ENCODE data around the gene ATP1B3.
A peak's percentile ranks its signal among the peaks of the same experiment; 100 is the strongest.
"Not testable (repeated sequence)": the region's sequence is repeated elsewhere in the genome, so short reads cannot be mapped to it uniquely, and the experiment has no call there.

ATP1B3 gene

DNA sequence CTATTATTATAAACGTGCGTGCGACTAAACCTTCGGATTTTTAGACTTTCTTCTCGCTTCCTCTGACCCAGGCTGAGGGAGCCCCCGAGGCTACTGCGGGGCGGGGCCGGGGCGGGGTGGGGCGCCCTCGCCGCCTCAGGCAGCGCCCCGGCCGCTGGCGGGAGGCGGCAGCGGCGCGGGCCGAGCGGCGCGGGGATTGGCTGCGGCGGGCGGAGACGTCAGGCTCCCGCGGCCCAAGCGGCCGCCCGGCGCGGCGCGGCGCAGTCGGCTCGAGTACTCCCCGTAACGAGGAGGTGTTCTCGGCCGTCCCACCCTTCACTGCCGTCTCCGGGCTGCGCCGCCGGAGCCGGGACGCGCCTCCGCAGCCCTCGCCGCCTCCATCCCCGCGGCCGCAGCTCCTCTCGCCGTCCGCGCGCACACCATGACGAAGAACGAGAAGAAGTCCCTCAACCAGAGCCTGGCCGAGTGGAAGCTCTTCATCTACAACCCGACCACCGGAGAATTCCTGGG lies at the start of gene ATP1B3:
Gene ATP1B3 (plus strand): TSS at position 263 of the 510 bp plus-strand sequence. CDS start 159 bp downstream, at position 422.
- DNase-seq, result peak; percentile 84 to 89

DNA sequence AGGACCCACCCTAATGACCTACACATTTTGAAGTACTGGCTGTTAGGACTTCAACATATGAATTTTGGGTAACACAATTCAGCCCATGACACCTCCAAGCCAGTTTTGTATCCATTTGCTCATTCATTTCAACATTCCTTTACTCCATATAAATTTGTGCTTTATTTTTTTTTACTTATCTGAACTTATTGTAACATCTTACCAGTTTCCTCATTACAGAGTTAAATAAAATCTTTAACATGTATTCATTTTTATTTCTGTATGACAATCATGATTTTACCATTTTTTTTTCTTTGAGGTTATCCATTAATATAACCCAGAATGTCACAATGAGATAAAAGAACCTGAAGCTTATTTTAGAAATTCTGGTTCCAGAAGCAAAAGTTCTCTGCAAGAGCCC lies 48.0 kb upstream of the ATP1B3 start:
- DNase-seq, result no peak

DNA sequence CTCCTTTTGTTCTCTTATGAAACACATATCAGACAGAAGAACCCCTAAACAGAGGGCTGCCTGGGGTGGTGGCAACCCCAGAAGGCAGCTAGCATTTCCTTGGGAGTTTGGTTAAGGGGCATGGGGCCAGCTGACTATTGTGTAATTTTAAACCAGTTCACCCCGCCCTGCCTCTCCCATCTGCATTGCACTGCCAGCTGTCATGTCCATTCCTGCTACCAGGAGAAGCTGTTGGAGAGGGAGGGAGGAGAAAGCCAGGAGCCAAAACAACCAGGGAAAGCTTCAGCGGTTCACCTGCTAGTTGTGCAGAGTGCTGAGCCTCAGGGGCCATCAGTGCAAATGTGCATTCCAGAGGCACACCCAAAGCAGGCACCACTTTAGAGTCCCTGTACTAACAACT lies 47.6 kb upstream of the ATP1B3 start:
- no peak for DNase-seq

DNA sequence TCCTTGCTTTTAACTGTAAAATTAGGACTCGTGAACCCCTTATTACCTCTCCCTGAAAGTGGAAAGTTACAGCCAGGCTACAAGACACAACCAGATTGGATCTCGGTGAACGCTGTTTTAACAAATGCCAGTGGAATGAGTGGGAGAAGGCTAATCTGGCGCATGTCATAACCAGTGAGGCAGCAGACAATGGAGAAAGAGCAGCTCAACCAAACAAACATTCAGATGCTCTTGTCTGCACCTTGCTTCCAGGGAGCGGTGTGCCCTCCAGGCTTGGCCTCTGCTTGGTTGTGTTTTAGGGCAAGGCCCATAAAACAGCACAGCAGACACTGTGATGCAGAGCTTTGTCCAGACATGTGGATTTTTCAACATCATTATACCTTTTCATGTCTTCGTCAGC lies 45.9 kb upstream of the ATP1B3 start:
- DNase-seq, result no peak

DNA sequence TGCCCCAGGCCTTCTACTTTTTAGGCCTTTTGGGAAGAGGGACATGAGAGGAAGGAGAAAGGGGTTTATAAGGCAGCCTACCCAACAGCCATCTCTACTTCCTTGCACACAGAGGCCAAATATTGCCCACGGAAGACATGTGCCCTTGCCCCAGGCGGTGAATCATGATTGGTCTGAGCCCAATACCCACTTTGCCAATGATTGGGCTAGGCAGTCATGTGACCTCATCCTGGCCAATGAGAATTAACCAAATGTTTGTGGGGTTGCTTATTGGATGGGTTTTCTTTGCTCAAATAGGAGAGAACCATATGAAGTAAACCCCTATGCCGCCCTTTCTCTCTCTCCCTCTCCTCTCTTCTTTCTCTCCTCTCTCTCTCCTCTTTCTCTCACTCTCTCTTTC lies 42.2 kb upstream of the ATP1B3 start:
- no peak for DNase-seq

DNA sequence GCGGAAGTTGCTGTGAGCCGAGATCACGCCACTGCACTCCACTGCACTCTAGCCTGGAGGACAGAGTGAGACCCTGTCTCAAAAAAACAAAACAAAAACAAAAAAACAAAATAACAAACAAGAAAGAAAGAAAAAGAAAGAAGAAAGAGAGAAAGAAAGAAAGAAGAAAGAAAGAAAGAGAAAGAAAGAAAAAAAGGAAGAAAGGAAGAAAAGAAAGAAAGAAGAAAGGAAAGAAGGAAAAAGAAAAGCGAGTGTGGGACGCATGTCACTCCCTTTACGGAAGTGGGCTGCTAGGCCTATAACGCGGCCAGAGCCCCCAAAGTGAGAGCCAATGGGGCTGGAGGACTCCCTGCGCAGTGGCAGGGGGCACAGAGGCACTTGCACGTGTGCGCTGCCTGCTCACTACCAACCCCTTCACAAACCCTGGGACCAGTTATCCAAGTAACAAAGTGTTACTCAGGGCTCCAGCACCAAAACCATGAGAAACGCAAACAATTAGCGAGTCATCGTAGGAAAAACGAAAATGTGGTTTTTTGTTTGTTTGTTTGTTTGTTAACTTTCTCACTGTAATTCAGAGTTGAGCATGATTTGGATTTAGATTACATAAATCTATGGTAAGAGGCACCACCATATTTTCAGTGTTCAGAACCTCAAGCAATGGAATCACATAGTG lies 40.8 kb upstream of the ATP1B3 start:
- no peak for DNase-seq

DNA sequence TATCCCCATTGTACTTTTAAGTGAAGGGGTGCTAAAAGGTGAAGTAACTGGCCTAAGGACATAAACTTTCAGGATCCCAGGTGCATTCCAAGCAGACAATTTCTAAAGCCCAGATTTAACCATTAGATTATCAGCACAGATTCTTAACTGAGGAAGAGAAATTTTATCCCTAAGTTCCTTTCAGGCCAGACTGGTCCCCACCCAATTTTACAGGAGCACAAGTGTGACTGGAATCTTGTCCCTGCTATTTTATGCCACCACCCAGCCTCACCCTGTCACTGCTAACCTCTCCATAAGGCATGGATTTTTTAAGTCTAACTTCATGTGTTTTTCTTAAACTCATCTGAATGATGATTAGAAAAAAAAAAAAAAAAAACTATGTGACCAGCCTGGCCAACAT lies 37.1 kb upstream of the ATP1B3 start:
- DNase-seq, result no peak

DNA sequence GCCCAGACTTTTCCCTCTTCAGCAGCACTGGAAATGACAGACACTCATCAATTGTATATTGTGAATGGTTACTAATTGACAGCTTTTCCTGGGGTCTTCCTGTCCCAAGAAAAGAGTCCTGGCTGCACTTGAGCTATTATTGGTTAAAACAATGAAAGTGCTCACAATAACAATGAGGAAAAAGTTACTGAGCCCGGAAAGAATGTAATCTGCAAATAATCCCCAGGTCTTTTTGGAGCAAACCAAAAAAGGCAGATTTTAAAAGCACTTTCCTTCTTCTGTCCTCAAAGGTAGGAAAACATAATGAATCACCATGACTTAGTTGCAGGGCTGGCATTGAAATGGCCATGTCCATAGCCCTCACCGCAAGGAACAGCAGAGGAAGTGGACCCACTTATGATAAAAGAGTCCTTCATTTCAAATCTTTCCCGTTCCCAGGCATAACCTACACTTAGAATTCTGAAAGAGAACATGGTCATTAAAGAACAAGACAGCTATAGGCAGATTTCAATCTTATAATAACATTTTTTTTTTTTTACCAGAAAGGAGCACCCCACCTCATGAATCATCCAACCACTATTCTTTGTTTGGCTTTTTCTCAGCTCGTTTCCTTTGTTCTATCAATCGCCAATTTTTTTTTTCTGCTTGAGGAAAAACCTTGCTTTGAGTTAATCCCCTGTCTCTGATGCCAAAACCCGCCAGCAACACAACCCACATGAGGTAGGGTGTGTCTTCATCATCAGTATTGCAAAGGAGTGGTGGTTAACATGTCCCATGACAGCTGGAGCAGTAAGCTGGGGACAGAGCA lies 35.5 kb upstream of the ATP1B3 start:
- peak in 1 of 2 experiments; percentile 36 for DNase-seq

DNA sequence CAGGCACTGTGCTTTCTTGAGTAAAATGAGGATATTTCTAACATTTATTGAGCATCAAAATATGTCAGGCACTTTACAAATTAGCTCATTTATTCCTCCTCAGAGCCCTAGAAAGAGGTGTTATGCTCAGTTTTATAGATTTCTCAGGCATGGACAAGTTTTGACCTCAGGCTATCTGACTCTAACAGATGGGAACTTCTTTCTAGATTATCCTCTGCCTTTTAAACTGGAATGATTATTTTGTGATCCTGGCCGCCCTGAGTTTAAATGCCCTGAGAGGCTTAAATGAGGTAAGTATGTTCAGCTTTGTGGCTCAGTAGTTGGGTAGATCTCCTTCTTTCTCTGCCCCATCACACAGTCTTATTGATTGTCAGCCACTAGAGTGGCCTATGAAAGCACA lies 32.3 kb upstream of the ATP1B3 start:
- DNase-seq, result no peak

DNA sequence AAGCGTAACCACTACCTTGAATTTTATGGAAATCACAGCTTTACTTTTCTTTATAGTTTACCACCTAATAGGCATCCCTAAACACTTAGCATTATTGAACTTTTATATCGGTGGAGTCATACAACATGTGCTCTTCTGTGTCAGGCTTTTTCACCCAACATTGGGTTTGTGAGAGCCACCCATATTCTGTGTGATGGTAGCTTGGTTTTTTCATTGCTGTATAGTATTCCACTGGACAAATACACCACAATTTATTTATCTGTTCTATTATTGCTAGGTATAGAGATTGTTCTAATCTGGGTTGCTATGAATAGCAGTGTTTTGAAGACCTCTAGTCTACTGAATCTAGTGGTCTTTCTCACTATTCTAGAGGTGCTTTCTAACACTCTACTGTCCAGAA lies 31.6 kb upstream of the ATP1B3 start:
- DNase-seq, result no peak

DNA sequence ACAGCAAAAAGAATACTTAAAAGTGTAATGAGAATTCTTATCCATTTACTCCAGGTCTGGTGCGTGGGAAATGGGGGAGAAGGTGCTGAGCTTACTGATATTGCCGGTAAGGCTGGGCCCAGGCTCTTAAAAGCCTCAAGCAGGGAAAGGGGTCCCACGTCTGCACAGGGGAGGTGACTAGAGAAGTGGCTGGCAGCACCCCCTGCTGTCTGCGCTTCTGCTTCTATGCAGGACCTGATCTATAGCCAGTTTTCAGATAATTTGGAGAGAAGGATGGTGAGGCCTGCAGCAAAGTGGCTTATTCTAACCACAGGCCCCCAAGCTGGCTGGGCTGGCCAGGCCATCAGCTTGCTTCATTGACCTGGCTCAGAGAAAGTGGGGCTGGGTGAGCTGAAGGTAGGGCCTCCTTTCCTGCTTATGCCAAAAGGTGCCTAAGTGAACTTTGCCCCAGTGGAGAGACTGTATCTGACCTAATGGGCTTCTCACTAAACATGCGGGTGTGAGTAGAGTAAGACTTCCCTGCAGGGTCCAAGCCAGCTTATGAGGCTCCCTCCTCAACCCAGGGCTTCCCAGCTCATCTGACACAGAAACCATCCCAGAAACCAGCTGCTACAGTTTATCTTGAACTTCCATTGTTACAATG lies 30.9 kb upstream of the ATP1B3 start:
- peak; percentile 25 to 27 for DNase-seq

DNA sequence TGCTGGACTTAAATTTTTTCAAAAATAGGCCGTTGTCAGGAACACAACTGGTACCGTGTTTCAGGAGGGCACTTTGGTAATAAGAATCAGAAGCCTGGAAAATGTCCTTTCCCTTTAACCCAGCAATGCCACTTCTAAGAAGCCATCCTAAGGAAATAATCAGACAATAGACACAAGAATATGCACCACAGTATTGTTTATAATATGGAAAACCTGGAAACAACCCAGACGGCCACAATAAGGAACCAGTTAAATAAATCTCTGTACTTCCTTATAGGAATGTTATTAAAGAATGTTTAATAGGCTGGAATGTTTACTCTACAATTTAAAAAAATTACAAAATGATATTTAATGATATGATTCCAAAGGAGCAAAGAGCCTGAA lies 30.4 kb upstream of the ATP1B3 start:
- no peak for DNase-seq

DNA sequence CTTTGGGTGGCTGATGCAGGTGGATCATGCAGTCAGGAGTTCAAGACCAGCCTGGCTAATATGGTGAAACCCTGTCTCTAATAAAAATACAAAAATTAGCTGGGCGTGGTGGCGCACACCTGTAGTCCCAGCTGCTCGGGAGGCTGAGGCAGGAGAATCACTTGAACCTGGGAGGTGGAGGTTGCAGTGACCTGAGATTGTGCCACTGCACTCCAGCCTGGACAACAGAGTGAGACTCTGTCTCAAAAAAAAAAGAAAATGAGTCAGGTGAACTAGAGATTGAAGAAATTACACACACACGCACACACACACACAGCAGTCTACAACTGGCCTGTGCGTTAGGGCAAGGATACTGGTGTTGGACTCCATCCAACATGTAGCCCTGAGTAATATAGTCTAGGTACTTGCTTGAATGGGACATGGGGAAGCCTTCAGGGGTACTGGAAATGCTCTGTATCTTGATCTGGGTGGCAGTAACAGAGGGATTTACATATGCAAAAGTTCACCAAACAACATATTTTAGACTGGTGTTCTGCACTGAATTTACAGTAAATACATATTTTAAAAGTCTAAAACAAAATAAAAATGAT lies 28.2 kb upstream of the ATP1B3 start:
- DNase-seq, result not testable (repeated sequence)

DNA sequence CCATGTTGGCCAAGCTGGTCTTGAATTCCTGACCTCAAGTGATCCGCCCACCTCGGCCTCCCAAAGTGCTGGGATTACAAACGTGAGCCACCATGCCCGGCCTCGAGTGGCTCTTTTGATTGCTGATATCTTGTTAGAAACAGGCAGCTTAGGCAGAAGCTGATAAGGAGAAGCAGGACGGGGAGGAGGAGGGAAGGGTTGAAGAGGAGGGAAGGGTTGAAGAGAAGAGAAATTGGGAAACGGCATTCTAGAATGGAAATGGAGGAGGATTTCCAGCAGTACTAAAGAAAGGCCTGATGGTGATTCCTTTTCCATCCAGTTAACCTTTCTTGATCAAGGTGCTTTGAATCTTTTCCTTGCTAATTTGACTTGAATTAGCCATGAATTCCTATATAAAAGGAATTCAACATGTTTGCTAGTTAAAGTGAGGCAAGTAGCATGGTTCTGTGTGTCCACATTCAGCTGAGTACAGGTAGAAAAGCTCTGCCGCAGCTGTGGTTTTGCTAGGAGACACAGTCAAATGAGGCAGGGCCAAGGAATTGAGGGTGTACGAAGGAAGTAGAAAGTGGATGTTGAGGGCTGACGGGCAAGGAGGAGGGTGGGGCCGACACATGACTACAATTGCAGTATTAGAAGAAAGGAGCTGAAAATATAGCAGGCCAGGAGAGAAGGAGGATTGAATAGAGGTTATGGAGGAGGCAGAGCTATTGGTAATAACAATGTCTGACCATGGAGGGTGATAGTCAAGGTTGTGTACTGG lies 27.2 kb upstream of the ATP1B3 start:
- no peak for DNase-seq

DNA sequence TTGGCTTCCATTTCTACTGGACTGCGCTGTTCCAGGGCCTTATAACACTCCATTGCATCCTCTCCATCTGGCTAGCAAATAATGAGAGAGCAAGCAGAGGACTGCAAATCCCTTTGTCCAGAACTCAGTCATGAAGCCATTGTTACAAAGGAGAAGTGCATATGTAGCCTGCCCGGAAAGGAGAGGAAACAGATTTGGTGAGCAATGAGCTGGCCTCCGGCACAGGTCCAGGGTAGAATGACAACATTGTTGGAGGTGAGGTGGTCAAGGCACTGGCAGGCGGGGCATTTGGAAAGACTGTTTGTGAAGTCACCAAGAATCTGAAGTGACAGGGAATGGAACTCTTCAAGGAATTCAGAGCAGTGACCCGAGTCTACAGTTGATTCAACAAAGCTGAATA lies 25.0 kb upstream of the ATP1B3 start:
- DNase-seq, result no peak

DNA sequence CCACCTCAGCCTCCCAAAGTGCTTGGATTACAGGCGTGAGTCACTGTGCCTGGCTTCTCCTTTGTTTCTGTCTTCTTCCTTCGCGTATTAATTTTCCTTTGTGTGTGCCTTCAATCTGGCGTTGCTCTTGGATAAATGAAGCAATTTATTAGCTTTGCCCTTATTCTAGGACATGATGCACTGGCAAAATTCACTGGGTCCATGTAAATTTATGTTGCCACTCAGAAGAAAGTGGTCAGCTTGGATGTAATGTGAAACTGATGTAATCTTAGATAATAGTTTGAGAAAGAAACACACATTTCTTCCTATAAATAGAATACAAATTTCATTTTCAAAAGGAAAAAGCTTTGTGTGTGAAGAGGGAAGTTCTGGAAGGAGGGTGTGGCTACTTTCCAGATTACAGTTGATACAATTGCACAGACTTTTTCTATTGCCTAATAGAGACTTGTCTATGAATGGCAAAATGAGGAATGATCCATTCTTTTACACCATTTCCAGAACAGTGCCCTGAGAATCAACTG lies 23.3 kb upstream of the ATP1B3 start:
- no peak for DNase-seq

DNA sequence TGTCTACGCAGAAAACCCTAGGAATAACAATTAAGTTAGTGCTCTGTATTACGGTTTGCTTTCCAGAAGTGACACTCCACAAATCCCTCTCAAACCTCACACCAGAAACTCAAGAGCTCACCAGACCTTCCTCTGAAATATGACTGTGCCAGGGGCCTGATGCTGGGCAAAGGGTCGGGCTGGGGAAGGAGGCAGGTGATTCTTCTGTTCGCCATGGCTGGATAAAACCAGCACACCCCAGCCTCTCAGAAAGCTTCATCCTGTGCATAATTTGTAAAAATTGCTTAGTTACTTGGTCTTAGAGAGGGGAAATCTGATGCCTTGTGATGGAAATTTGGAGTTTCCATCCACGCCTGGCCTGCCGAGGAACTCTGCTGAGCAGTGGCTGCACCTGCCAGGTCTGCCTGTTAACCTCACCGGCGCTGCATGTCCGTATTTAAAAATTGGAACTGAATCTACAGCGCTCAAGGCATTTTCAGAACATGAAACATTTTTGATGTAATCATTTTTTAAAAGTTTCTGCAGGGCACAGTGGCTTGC lies 22.7 kb upstream of the ATP1B3 start:
- no peak for DNase-seq

DNA sequence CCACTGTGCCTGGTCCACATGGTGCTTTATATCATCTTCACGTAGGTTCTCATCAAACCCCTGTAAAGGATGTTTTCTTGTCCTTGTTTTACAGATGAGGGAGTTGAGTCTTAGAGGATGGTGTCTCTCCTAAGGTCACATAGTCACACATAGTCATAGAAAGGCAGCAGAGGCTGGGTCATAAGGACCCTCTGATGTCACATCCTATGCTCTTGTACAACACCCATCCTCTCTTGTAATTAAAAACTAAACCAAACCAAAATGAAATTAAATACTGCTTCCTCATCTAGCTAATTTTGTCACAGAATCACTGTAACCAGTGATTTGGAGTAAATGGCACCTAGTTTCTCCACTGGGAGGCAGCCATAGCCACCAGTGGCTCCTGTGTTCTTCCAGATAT lies 21.8 kb upstream of the ATP1B3 start:
- DNase-seq, result no peak

DNA sequence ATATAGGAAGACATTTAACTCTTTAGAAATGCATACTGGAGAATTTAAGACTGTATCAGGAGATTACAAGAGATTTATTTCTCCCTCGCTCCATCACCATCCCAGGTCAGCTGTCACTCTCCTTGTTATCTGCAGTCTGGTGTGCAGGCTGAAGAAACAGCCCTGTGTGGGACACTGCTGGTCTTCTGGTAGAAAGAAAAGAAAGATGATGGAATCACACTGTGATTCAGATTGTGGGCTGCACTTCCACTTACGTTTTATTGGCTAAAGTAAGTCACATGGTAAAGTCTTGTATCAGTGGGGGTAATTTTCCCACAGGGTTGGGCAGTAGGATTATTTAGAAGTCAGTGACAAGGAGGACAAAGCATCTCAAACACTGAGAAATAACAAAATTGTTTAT lies 18.1 kb upstream of the ATP1B3 start:
- DNase-seq, result no peak

DNA sequence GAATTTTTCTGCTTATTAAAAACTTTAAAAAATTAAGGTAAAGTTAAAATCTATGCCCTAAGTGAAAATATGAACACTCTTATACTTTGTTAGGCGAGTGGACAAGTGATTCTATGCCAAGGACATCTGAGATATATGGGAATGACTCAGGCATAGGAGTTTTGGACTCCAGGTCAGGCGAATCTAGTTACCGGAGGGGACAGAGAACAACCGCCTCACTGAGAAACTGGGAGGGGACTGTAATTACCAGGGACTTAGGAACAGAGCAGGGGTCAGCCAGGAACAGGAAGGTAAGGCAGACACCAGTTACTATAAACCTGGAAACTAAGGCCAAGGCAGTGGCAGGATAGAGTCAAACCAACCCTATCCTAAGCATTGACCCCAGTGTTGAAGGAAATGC lies 16.8 kb upstream of the ATP1B3 start:
- DNase-seq, result no peak

DNA sequence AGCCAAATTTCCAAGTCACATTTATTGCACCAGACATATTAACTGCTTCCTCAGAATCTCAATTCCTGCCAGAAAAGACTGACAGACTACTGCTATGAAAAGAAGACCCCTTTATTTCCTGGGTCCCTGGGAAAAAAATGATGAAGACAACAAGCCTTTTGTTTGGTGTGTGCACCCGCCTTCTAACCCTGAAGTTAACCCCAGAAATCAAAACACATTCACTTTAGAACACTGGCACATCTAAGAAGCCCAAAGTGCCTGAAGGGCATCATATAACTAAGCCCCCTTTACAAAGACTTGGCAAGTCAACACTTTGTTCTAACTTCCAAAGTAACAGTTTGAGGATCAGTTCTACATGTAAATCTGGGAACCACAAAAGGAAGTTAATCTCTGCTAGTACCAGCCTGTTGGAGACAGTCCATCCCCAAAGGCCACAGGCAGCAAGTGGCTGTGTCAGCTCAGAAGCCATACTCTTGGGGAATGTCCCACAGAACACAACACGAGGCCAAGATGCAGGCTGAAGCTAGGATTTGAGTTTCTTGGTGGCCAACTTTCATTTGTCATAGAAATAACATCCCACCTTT lies 16.3 kb upstream of the ATP1B3 start:
- no peak for DNase-seq
